ENCODE results near the gene NRP1. TPM values are rescaled to one million over a fixed set of nuclear protein-coding genes. Genes with fewer than 3 reads are reported as not detected.
A peak's percentile ranks its signal among the peaks of the same experiment; 100 is the strongest.

Gene NRP1
- total RNA-seq, 4 donors from 2014 or later = 47.1 to 286 (median 111) TPM

DNA sequence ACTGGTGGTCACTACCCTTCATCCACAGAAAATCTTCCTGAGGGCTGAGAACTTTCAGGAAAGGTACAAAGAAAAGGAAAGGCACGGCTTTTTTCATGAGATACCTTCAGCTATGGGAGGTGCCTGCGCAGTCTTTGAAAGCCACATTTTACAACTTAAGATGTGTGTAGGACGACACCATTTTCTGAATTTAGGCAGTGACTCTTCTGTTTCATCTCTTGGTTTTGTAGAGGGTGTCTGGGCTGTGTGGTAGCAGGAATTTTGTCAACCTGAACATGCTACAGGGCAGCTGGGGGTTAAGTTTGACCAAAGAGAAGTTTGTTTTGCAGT is 138.1 kb downstream of the NRP1 start:
- no peak for DNase-seq
- Histone ChIP-seq H3K9me3 (no peaks in the 10 kb centered on the region), H3K4me1 (no peaks in the 10 kb centered on the region), H3K27me3 (no peaks in the 10 kb centered on the region), H3K27ac (peak overlapping the region; percentile 52 to 60), H3K4me3 (no peak overlapping the region), H3K36me3 (no peaks in the 10 kb centered on the region)
- intact Hi-C loops (cut with DNase I; ENCODE audit: low total_unique reads) = loop anchor here (10.0 kb wide), 1 partner anchor 1438 kb away; no protein-coding TSS in a partner anchor
- TF ChIP-seq, protein P1, sequence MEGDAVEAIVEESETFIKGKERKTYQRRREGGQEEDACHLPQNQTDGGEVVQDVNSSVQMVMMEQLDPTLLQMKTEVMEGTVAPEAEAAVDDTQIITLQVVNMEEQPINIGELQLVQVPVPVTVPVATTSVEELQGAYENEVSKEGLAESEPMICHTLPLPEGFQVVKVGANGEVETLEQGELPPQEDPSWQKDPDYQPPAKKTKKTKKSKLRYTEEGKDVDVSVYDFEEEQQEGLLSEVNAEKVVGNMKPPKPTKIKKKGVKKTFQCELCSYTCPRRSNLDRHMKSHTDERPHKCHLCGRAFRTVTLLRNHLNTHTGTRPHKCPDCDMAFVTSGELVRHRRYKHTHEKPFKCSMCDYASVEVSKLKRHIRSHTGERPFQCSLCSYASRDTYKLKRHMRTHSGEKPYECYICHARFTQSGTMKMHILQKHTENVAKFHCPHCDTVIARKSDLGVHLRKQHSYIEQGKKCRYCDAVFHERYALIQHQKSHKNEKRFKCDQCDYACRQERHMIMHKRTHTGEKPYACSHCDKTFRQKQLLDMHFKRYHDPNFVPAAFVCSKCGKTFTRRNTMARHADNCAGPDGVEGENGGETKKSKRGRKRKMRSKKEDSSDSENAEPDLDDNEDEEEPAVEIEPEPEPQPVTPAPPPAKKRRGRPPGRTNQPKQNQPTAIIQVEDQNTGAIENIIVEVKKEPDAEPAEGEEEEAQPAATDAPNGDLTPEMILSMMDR (IDR thresholded peaks at IDR 0.05) = no peak
- no peak for TF ChIP-seq POLR2A (IDR thresholded peaks at IDR 0.05)

- Histone ChIP-seq H3K4me1 (no peaks in the 10 kb centered on the region), H3K27me3 (no peaks in the 10 kb centered on the region), H3K36me3 (no peaks in the 10 kb centered on the region), H3K4me3 (no peak overlapping the region), H3K27ac (peak overlapping the region; percentile 52 to 60), H3K9me3 (no peaks in the 10 kb centered on the region)
- intact Hi-C loops (cut with DNase I; ENCODE audit: low total_unique reads) = loop anchor here (10.0 kb wide), 1 partner anchor 1439 kb away; no protein-coding TSS in a partner anchor
- TF ChIP-seq POLR2A (IDR thresholded peaks at IDR 0.05) = no peak
- TF ChIP-seq, protein P1 (IDR thresholded peaks at IDR 0.05) = no peak
- DNase-seq = no peak
These were observed 138.7 kb downstream of the NRP1 start for GRCh38 chr10:33195608-33196376.

GRCh38 chr10:33193701-33194521 is 140.6 kb downstream of the NRP1 start:
- Histone ChIP-seq H3K4me3 (no peak overlapping the region), H3K36me3 (no peaks in the 10 kb centered on the region), H3K4me1 (no peaks in the 10 kb centered on the region), H3K27me3 (no peaks in the 10 kb centered on the region), H3K27ac (peak overlapping the region; percentile 68 to 70), H3K9me3 (no peaks in the 10 kb centered on the region)
- TF ChIP-seq POLR2A (IDR thresholded peaks at IDR 0.05) = no peak
- TF ChIP-seq, protein P1 (IDR thresholded peaks at IDR 0.05) = no peak
- DNase-seq = no peak
- intact Hi-C loops (cut with DNase I; ENCODE audit: low total_unique reads) = loop anchor here (10.0 kb wide), 1 partner anchor 1441 kb away; no protein-coding TSS in a partner anchor

DNA sequence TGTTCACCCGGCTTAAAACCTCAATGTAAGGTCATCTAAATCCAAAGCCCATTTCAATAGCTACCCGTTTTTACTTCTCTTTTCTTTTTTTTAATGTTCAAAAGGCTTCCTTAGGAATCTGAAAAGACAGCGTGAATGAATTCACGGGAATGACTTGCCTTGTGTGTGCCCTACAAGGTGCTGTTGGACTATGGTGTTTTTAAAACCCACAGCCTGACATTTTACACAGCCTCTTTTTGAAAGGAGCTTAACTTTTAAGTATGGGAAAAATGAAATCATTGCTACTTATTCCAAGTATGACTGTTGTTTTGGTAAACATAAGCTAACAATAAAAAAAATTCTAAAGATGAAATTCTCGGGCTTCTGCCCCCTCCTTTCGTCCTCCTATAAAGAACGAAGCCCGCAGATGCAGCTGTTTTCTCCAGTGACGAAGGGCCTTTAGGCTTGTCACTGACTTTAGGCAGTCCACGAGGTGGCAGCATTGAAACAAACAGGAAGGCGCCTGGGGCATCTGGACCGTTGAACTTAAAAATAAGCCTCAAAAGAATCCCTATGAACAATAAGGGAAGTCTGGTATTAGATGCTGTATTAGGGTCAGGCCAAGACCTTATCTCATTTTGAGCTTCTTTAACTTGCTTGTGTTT is 141.3 kb downstream of the NRP1 start:
- Histone ChIP-seq H3K4me3 (no peak overlapping the region), H3K27me3 (no peaks in the 10 kb centered on the region), H3K36me3 (no peaks in the 10 kb centered on the region), H3K4me1 (no peaks in the 10 kb centered on the region), H3K27ac (peak overlapping the region; percentile 68 to 70), H3K9me3 (no peaks in the 10 kb centered on the region)
- intact Hi-C loops (cut with DNase I; ENCODE audit: low total_unique reads) = loop anchor here (10.0 kb wide), 1 partner anchor 1442 kb away; no protein-coding TSS in a partner anchor
- no peak for TF ChIP-seq POLR2A (IDR thresholded peaks at IDR 0.05)
- TF ChIP-seq, protein P1 (IDR thresholded peaks at IDR 0.05) = peak; percentile 72 to 84 (median 78)
- DNase-seq = peak; percentile 81 to 88
